Measurements from ENCODE around the gene DNAJB4. TPM values are rescaled to one million over a fixed set of nuclear protein-coding genes. Genes with fewer than 3 reads are reported as not detected.

The DNAJB4 gene
- total RNA-seq, 1 experiment from 2014 or later: 23.4 TPM

DNA sequence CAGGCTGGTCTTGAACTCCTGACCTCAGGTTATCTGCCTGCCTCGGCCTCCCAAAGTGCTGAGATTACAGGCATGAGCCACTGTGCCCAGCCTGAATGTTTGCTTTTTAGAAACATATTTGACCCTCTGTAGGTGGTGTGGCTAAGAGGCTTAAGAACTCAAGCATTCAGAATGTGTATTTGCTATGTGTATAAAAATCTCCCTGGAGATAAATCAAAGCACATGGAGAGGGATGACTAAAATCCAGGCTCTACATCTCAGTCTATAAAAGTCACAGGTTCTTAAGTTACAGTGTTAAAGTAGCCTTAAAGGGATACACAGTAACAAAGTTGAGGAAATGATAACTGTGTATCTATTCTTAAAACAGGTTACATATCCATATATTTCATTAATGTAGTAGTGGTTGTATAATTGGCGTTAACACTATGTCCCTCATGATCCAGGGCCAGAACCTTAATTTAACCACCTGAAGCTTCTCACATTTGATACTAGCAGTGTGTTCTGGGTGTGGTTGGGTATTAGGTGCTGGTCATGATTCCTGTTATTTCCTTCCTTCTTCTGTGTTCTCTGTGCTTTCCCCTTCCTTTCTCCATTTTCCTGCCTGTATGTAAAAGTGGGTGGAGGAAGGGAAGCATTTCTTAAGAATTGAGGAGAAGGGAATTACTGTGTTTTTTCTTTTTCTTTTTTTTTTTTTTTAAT lies 57.2 kb downstream of the DNAJB4 start:
- Mint-ChIP-seq H3K4me3 (no peak overlapping the region), H3K9me3 (no peaks in the 10 kb centered on the region), H3K27ac (no peak overlapping the region), H3K27me3 (ENCODE audit: low read depth) (no peaks in the 10 kb centered on the region), H3K36me3 (no peaks in the 10 kb centered on the region), H3K4me1 (no peaks in the 10 kb centered on the region)
- ATAC-seq: no peak
- DNase-seq (ENCODE audit: low spot score): no peak
- CTCF ChIA-PET: interaction anchor here (1.6 kb wide), 1 partner anchor 10 kb away, joined by 3 read pairs; no protein-coding TSS in a partner anchor
- POLR2A ChIA-PET: interaction anchor here (0.6 kb wide), 1 partner anchor 167 kb away, joined by 4 read pairs; no protein-coding TSS in a partner anchor
- TF ChIP-seq, protein P1, sequence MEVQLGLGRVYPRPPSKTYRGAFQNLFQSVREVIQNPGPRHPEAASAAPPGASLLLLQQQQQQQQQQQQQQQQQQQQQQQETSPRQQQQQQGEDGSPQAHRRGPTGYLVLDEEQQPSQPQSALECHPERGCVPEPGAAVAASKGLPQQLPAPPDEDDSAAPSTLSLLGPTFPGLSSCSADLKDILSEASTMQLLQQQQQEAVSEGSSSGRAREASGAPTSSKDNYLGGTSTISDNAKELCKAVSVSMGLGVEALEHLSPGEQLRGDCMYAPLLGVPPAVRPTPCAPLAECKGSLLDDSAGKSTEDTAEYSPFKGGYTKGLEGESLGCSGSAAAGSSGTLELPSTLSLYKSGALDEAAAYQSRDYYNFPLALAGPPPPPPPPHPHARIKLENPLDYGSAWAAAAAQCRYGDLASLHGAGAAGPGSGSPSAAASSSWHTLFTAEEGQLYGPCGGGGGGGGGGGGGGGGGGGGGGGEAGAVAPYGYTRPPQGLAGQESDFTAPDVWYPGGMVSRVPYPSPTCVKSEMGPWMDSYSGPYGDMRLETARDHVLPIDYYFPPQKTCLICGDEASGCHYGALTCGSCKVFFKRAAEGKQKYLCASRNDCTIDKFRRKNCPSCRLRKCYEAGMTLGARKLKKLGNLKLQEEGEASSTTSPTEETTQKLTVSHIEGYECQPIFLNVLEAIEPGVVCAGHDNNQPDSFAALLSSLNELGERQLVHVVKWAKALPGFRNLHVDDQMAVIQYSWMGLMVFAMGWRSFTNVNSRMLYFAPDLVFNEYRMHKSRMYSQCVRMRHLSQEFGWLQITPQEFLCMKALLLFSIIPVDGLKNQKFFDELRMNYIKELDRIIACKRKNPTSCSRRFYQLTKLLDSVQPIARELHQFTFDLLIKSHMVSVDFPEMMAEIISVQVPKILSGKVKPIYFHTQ (CRISPR knock-in tag; IDR thresholded peaks at IDR 0.05): no peak
- no peak for TF ChIP-seq ELF4 (CRISPR knock-in tag; IDR thresholded peaks at IDR 0.05; ENCODE audit: low read depth)
- no peak for TF ChIP-seq MXD4 (CRISPR knock-in tag; IDR thresholded peaks at IDR 0.05; ENCODE audit: borderline replicate concordance)
- TF ChIP-seq SMAD3 (CRISPR knock-in tag; IDR thresholded peaks at IDR 0.05; ENCODE audit: borderline replicate concordance): no peak
- no peak for TF ChIP-seq ZNF121 (CRISPR knock-in tag; IDR thresholded peaks at IDR 0.05)
- TF ChIP-seq, protein P2, sequence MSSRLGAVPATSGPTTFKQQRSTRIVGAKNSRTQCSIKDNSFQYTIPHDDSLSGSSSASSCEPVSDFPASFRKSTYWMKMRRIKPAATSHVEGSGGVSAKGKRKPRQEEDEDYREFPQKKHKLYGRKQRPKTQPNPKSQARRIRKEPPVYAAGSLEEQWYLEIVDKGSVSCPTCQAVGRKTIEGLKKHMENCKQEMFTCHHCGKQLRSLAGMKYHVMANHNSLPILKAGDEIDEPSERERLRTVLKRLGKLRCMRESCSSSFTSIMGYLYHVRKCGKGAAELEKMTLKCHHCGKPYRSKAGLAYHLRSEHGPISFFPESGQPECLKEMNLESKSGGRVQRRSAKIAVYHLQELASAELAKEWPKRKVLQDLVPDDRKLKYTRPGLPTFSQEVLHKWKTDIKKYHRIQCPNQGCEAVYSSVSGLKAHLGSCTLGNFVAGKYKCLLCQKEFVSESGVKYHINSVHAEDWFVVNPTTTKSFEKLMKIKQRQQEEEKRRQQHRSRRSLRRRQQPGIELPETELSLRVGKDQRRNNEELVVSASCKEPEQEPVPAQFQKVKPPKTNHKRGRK (CRISPR knock-in tag; IDR thresholded peaks at IDR 0.05; ENCODE audit: borderline replicate concordance): no peak
- TF ChIP-seq, protein P3, sequence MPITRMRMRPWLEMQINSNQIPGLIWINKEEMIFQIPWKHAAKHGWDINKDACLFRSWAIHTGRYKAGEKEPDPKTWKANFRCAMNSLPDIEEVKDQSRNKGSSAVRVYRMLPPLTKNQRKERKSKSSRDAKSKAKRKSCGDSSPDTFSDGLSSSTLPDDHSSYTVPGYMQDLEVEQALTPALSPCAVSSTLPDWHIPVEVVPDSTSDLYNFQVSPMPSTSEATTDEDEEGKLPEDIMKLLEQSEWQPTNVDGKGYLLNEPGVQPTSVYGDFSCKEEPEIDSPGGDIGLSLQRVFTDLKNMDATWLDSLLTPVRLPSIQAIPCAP (CRISPR knock-in tag; IDR thresholded peaks at IDR 0.05): no peak
- TF ChIP-seq, protein P4, sequence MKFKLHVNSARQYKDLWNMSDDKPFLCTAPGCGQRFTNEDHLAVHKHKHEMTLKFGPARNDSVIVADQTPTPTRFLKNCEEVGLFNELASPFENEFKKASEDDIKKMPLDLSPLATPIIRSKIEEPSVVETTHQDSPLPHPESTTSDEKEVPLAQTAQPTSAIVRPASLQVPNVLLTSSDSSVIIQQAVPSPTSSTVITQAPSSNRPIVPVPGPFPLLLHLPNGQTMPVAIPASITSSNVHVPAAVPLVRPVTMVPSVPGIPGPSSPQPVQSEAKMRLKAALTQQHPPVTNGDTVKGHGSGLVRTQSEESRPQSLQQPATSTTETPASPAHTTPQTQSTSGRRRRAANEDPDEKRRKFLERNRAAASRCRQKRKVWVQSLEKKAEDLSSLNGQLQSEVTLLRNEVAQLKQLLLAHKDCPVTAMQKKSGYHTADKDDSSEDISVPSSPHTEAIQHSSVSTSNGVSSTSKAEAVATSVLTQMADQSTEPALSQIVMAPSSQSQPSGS (CRISPR knock-in tag; IDR thresholded peaks at IDR 0.05; ENCODE audit: borderline replicate concordance, low read depth): no peak
- TF ChIP-seq, protein P5, sequence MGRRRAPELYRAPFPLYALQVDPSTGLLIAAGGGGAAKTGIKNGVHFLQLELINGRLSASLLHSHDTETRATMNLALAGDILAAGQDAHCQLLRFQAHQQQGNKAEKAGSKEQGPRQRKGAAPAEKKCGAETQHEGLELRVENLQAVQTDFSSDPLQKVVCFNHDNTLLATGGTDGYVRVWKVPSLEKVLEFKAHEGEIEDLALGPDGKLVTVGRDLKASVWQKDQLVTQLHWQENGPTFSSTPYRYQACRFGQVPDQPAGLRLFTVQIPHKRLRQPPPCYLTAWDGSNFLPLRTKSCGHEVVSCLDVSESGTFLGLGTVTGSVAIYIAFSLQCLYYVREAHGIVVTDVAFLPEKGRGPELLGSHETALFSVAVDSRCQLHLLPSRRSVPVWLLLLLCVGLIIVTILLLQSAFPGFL (CRISPR knock-in tag; IDR thresholded peaks at IDR 0.05; ENCODE audit: borderline replicate concordance): no peak
- TF ChIP-seq OVOL2 (CRISPR knock-in tag; IDR thresholded peaks at IDR 0.05; ENCODE audit: borderline replicate concordance): no peak
- no peak for TF ChIP-seq ZNF416 (CRISPR knock-in tag; IDR thresholded peaks at IDR 0.05)
- TF ChIP-seq, protein P6, sequence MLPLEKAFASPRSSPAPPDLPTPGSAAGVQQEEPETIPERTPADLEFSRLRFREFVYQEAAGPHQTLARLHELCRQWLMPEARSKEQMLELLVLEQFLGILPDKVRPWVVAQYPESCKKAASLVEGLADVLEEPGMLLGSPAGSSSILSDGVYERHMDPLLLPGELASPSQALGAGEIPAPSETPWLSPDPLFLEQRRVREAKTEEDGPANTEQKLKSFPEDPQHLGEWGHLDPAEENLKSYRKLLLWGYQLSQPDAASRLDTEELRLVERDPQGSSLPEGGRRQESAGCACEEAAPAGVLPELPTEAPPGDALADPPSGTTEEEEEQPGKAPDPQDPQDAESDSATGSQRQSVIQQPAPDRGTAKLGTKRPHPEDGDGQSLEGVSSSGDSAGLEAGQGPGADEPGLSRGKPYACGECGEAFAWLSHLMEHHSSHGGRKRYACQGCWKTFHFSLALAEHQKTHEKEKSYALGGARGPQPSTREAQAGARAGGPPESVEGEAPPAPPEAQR (CRISPR knock-in tag; IDR thresholded peaks at IDR 0.05): no peak
- TF ChIP-seq, protein P7, sequence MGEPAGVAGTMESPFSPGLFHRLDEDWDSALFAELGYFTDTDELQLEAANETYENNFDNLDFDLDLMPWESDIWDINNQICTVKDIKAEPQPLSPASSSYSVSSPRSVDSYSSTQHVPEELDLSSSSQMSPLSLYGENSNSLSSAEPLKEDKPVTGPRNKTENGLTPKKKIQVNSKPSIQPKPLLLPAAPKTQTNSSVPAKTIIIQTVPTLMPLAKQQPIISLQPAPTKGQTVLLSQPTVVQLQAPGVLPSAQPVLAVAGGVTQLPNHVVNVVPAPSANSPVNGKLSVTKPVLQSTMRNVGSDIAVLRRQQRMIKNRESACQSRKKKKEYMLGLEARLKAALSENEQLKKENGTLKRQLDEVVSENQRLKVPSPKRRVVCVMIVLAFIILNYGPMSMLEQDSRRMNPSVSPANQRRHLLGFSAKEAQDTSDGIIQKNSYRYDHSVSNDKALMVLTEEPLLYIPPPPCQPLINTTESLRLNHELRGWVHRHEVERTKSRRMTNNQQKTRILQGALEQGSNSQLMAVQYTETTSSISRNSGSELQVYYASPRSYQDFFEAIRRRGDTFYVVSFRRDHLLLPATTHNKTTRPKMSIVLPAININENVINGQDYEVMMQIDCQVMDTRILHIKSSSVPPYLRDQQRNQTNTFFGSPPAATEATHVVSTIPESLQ (CRISPR knock-in tag; IDR thresholded peaks at IDR 0.05): no peak
- TF ChIP-seq, protein P8, sequence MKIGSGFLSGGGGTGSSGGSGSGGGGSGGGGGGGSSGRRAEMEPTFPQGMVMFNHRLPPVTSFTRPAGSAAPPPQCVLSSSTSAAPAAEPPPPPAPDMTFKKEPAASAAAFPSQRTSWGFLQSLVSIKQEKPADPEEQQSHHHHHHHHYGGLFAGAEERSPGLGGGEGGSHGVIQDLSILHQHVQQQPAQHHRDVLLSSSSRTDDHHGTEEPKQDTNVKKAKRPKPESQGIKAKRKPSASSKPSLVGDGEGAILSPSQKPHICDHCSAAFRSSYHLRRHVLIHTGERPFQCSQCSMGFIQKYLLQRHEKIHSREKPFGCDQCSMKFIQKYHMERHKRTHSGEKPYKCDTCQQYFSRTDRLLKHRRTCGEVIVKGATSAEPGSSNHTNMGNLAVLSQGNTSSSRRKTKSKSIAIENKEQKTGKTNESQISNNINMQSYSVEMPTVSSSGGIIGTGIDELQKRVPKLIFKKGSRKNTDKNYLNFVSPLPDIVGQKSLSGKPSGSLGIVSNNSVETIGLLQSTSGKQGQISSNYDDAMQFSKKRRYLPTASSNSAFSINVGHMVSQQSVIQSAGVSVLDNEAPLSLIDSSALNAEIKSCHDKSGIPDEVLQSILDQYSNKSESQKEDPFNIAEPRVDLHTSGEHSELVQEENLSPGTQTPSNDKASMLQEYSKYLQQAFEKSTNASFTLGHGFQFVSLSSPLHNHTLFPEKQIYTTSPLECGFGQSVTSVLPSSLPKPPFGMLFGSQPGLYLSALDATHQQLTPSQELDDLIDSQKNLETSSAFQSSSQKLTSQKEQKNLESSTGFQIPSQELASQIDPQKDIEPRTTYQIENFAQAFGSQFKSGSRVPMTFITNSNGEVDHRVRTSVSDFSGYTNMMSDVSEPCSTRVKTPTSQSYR (CRISPR knock-in tag; IDR thresholded peaks at IDR 0.05): no peak
- TF ChIP-seq, protein P9, sequence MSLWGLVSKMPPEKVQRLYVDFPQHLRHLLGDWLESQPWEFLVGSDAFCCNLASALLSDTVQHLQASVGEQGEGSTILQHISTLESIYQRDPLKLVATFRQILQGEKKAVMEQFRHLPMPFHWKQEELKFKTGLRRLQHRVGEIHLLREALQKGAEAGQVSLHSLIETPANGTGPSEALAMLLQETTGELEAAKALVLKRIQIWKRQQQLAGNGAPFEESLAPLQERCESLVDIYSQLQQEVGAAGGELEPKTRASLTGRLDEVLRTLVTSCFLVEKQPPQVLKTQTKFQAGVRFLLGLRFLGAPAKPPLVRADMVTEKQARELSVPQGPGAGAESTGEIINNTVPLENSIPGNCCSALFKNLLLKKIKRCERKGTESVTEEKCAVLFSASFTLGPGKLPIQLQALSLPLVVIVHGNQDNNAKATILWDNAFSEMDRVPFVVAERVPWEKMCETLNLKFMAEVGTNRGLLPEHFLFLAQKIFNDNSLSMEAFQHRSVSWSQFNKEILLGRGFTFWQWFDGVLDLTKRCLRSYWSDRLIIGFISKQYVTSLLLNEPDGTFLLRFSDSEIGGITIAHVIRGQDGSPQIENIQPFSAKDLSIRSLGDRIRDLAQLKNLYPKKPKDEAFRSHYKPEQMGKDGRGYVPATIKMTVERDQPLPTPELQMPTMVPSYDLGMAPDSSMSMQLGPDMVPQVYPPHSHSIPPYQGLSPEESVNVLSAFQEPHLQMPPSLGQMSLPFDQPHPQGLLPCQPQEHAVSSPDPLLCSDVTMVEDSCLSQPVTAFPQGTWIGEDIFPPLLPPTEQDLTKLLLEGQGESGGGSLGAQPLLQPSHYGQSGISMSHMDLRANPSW (CRISPR knock-in tag; conservative IDR thresholded peaks at IDR 0.05; ENCODE audit: low read depth): no peak
- TF ChIP-seq KAT7 (CRISPR knock-in tag; IDR thresholded peaks at IDR 0.05; ENCODE audit: borderline replicate concordance): no peak
- TF ChIP-seq SP1 (CRISPR knock-in tag; conservative IDR thresholded peaks at IDR 0.05): no peak
- no peak for TF ChIP-seq ZNF396 (CRISPR knock-in tag; IDR thresholded peaks at IDR 0.05; ENCODE audit: borderline replicate concordance)
- no peak for TF ChIP-seq GTF2I (CRISPR knock-in tag; conservative IDR thresholded peaks at IDR 0.05)
